Measurements from ENCODE around the gene GBF1.
"Not testable (repeated sequence)": the region's sequence is repeated elsewhere in the genome, so short reads cannot be mapped to it uniquely, and the experiment has no call there.

GBF1 gene

GRCh38 chr10:102234888-102235597 lies 10.3 kb upstream of the GBF1 start:
- no peak for DNase-seq (ENCODE audit: low spot score)

GRCh38 chr10:102235598-102235920 lies 9.8 kb upstream of the GBF1 start:
- peak; percentile 29 for DNase-seq (ENCODE audit: low spot score)

DNA sequence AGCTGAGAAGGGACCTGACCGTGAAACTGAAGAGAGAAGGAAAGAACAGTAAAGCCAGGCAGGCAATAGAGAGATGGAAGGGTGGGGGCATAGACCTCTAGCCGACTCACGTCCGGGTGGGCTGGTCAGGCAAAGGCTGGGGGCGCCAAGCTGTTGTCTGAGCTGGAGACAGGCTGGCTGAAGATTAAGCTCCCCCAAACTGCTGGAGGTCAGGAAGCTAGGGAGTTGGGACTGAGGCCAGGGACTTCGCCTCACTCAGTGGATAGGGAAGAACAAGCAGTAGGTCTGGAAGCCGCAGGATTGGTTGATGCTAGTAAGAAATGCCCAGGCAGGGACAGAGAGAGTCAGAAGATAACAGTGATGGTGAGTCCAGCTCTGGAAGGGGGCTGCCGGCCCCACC lies 9.3 kb upstream of the GBF1 start:
- no peak for DNase-seq (ENCODE audit: low spot score)

- DNase-seq (ENCODE audit: low spot score) = no peak
Observed at GRCh38 chr10:102237711-102238252, 7.5 kb upstream of the GBF1 start.

GRCh38 chr10:102240467-102241031 lies 4.8 kb upstream of the GBF1 start:
- peak; percentile 42 for DNase-seq (ENCODE audit: low spot score)

DNA sequence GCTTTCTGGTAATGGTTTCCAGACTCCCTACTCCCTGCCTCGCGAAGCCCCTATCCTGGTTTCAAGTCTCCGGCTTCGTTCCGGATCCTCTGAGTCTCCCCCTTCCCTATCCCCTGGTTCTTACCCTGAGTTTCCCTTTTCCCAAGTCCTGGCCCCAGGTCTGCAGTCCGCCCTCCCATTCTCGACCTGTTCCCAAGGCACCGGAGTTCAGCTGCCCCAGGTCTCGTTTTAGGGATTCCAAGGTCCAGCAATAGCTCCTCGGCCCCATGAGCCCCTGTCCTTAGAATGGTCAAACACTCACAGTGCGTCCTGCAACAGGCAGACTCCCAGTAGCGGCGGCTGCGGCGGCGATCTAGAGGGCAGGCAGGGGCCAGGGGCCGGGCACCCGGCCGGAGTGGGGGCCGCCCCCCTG lies 4.3 kb upstream of the GBF1 start:
- no peak for DNase-seq (ENCODE audit: low spot score)

DNA sequence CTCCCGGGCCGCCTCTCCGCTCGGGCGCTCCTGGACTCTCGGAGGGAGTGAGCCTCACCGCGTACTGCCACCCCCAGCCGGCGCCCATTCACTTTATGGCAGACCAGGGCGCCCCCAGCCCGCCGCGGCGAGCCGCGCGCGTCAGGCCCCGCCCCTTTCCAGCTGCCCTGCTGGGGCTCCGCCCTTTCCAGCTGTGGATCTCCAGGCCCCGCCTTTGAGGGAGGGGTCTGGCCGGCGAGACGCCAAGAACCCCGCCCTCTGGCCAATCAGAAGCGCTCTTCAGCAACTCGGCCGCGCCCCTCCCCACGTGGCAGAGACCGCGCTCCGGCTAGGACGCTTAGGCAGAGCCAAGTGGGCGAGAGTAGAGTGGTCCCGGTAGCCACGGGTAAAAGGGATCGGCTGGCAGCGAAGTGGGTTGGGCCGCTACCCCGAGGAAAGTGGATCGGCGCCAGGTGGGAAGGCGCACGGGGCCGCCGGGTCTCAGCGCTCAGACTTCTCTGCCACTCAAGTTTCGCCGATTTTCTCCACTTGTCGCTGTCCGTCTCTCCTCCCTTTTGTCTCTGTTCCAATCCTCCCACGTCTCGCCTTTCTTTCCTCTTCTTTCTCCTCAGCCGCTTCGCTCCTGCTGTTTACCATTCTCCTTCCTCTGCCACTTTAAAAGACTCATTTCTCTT lies 3.8 kb upstream of the GBF1 start, which contains the start of gene PITX3:
TSS of gene PITX3 (minus strand) at position 69 of the 674 bp plus-strand sequence. CDS start 9,432 bp downstream, outside the sequence.
- peak; percentile 97 for DNase-seq (ENCODE audit: low spot score)

DNA sequence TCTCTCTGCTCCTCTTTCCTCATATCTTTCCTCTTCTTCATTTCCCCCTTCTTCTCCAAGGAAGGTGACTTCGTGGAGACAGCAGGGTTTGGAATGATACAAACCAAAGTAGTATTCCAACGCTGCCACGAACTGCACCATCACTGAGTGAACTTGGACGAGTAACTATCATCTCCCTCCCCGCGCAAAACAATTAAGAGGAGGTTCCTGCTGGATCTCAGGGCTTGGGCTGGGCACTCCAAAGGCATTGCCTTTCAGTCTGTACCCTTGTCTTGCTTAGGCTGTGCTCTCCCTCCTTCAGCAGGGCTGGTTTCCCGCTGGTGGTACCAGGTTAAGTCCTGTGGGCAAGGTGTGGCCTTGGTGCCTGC lies 3.2 kb upstream of the GBF1 start:
- no peak for DNase-seq (ENCODE audit: low spot score)

DNA sequence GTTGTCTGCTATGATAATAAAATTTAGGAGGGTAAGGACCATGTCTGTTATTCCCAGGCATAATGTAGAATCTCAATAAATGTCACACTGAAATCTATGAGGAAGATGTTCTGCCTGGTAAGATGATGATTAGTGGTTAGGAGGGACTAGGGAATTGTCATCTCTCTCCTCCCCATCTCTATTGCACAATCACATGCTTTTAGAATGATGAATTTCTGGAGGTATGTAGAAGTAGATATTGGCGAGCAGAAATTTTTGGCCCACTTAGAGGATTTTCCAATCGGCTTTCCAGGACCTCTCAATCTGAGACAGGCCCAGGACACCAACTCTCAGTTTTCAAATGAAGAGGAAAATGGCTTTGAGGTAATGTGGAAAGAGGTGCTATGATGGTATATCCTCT lies 2.0 kb upstream of the GBF1 start:
- DNase-seq (ENCODE audit: low spot score) = peak; percentile 76

DNA sequence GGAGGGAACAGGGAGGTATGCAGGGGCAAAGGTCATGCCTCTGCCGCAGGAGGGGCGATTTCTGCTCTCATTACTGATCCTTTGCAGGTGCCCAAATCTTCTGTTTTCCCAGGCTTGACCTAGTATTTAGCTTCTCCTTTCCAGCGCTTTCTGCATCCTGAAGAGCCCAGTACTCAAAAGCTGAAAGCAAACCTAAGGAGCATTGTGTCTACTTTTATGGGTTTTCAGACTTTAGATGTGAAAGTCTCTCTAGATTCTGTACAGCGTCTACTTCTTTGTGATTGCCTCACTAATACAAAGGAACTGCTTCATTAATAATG lies 560 bp downstream of the GBF1 start:
- no peak for DNase-seq (ENCODE audit: low spot score)

DNA sequence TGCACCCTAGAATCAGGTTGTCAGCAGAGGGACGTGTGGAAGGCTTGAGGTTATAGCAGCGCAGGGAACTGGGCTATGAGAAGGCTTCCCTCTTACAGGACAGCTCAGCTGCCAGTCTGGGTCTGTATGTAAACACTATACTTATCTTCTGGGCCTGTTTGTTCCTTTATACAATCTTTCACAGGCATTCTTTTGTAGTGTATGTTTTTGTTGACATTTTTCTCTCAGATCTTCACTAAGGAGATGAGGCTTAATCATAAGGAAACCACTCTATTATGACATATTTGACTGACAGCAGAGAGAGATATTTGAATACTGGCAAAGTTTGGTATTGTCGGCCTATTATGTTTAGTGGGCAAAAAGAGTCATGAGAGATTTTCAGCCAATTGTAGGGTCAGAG lies 929 bp downstream of the GBF1 start:
- no peak for DNase-seq (ENCODE audit: low spot score)

DNA sequence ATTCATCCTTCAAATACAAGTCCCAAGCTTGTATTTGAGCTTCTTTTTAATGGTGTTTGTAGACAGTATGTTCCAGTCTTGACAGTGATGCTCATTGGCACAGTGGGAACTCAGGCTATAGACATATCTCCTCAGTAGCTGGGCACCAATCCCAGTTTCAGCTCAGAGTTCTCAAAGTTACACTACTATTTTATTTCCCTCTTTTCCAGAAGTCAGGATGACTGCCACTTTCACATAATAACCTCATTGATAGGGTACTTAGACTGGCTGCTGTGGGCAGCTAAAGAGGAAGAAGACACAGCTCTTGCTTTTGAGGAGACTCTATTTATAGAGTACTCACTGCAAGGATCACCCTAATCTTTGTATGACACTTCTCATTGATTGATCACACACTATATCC lies 2.4 kb downstream of the GBF1 start:
- no peak for DNase-seq (ENCODE audit: low spot score)

- not testable (repeated sequence) for DNase-seq (ENCODE audit: low spot score)
Observed at GRCh38 chr10:102252508-102252907, 7.2 kb downstream of the GBF1 start.

DNA sequence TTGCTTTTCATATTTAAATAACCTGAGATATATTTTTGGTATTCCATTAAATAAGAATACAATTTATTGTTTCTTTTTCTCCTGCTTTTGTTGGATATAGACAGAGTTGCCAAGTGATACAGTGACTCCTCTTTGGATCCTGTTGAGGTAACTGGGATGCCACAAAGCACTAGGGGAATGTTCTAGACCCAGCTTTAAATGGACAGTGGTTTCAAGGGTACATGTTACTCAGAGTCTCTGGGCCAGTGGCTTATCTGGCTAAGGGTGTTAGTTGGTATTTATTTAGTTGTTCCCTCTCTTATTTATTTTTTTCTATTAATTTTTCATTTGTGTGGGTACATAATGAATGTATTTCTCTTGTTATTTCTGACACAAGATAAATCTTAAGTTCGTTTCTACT lies 9.1 kb downstream of the GBF1 start:
- no peak for DNase-seq (ENCODE audit: low spot score)

DNA sequence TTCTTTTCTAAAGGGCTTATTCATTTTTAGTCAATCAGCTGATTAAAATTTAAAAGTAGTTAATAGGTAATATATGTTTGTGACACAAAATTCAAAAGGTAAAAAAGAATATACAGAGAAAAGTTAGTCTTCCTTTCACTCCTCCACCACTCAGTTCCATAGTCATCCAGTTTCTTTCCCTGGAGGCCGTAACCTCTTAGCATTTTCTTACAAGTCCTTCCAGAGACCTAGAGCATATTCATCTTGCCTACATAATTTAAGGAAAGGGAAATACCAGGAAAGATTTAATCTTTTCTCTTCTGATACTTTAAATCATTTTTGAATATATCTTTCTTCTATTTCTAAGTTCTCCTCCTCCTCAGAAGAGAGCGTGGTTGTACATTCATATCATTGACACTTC lies 10.1 kb downstream of the GBF1 start:
- no peak for DNase-seq (ENCODE audit: low spot score)

GRCh38 chr10:102261196-102261595 lies 15.9 kb downstream of the GBF1 start:
- DNase-seq (ENCODE audit: low spot score) = no peak

DNA sequence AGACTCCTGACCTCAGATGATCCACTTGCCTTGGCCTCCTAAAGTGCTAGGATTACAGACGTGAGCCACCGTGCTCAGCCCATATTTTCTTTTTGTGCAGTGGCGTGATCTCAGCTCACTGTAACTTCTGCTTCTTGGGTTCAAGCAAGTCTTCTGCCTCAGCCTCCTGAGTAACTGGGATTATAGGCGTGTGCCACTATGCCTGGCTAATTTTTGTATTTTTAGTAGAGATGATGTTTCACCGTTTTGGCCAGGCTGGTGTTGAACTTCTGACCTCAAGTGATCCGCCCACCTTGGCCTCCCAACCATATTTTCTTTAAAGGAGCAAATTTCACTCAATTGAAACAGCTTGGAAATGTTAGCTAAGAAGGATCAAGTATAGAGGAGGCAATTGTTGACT lies 16.5 kb downstream of the GBF1 start:
- no peak for DNase-seq (ENCODE audit: low spot score)

- no peak for DNase-seq (ENCODE audit: low spot score)
Observed at GRCh38 chr10:102262744-102263370, 17.5 kb downstream of the GBF1 start.

- DNase-seq (ENCODE audit: low spot score) = no peak
Observed at GRCh38 chr10:102264371-102264770, 19.0 kb downstream of the GBF1 start.

- no peak for DNase-seq (ENCODE audit: low spot score)
Observed at GRCh38 chr10:102266670-102267069, 21.3 kb downstream of the GBF1 start.

- peak; percentile 42 for DNase-seq (ENCODE audit: low spot score)
Observed at GRCh38 chr10:102267748-102268147, 22.4 kb downstream of the GBF1 start.

DNA sequence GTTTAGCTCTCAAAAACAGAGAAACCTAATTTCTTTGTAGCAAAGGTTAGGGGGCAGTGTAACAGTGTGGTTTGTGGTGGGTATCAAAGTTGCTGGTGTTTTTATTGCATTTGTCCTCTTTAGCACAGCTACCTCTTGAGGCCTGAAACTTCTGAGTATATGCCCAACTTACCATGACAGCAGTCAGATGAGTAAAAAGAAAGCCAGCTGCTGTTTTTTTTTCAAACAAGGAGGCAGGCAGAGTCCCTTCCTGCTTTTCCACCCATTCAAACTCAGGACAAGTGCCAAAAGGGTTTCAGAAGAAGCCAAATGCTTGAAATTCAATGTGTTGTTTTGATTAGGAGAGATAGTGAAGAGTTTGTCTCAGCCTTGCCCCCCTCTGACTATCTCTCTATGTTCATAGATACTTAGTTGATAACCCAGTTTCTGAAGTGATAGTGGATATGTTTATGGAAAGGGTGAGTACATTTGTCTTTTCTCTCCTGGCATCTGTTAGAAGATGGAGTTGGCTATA lies 23.1 kb downstream of the GBF1 start:
- peak; percentile 17 for DNase-seq (ENCODE audit: low spot score)

DNA sequence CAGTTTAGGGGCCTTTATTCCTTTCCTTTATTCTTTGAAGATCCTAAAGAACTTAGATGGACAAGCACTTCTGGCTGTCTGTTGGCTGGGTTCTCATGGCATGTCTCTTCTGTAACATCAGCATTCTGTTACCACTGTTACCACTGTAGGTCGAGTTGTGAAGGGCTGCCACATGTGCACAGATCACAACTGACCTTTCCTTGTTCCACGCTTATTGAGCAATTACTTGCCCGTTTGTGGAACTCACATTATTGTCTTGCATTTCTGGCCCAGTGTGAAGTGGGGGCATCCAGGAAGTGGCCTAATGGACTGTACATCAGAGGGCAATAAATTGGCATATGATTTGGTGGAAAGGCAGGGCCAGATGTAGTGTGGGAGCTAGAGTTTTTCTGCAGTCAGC lies 23.7 kb downstream of the GBF1 start:
- DNase-seq (ENCODE audit: low spot score) = no peak

Data from AG20443 (cell line).